ENCODE data around the gene EPN3. TPM values are rescaled to one million over a fixed set of nuclear protein-coding genes. Genes with fewer than 3 reads are reported as not detected.

The EPN3 gene
- total and polyA plus RNA-seq, 2 donors (not counting 1 experiment from before 2014, with no cell fraction given): not detected

DNA sequence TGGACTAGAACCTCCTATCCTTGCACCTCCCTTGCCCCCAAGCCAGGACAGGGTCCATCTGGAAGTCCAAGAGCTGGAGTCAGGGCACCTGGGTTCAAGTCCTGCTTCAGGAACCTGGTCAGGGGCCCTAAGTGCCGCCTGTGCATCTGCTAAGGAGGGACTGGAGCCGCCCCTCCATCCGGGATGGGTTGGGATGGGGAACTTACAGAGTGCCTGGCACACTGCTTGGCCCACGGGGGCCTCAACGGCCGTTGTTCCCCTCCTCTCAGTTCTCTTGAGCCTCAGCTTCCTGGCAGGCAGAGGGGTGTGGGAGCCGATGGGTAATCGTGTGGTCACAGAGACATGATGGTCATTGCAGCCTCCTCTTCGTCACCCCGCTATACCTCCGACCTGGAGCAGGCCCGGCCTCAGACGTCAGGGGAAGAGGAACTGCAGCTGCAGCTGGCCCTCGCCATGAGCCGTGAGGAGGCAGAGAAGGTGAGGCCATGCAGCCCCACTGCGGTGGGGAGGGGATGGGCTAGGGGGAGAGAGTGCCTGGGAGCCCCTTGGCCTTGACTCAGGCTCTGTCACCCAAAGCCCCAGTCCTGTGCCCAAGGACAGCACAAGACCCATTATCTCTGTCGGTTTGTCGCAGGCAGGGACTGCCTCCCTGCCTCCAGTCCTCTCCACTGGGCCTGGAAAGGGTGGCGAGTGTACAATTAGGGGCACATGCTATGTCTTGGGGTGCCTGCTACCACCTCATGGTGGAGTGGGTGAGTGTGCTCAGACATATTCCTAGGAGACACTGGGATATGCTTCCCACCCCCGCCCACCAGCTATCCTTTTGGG, 5.4 kb downstream of the EPN3 start:
- no peak overlapping the region for H2AFZ ChIP-seq (ENCODE audit: insufficient read depth, low read depth, low read length, poor library complexity, severe bottlenecking)

More for the DNA sequence above, 5.4 kb downstream of the EPN3 start:
- no peak overlapping the region for H3K27ac ChIP-seq (ENCODE audit: low read length in 2 of 2)
- DNase-seq (no peak), ATAC-seq (ENCODE audit: low read depth) (no peak)
- ChIA-PET CTCF (no interaction called here), POLR2A (interaction anchor here (0.7 kb wide), 1 partner anchor 31 kb away, joined by 3 read pairs; no protein-coding TSS in a partner anchor)
- H3K9me3 ChIP-seq (ENCODE audit: control extremely low read depth in 1 of 3, control insufficient read depth in 2 of 3, insufficient read depth in 1 of 3, low read length in 2 of 3): no peaks in the 10 kb centered on the region
- H3K4me1 Mint-ChIP-seq: peaks cover 14% of the 10 kb centered on the region
- peaks cover 16 to 23% of the 10 kb centered on the region in 2 donors for H3K4me1 ChIP-seq (ENCODE audit: control insufficient read depth in 2 of 2, insufficient read depth in 2 of 2, low read length in 2 of 2)
- no peaks in the 10 kb centered on the region for H3K9me3 Mint-ChIP-seq (ENCODE audit: insufficient read depth)
- no peak overlapping the region for H3K27ac Mint-ChIP-seq
- H3K27me3 ChIP-seq (replicated peaks in 1 of 4; ENCODE audit: control extremely low read depth in 1 of 4, control insufficient read depth in 3 of 4, insufficient read depth in 4 of 4, low read length in 3 of 4): peaks cover 0 to 25% (median 8%) of the 10 kb centered on the region in 4 experiments
- H4K20me1 ChIP-seq (ENCODE audit: control insufficient read depth, insufficient read depth, low read length, poor library complexity, severe bottlenecking): no peaks in the 10 kb centered on the region
- no peak overlapping the region for H3K4me3 Mint-ChIP-seq
- intact Hi-C loops (cut with micrococcal nuclease): no loop called here
- H3K4me2 ChIP-seq (replicated peaks; ENCODE audit: low read depth, low read length, poor library complexity, severe bottlenecking): no peak overlapping the region
- H3K36me3 ChIP-seq (replicated peaks in 1 of 2; ENCODE audit: control extremely low read depth in 1 of 2, control insufficient read depth in 1 of 2, extremely low read depth in 1 of 2, insufficient read depth in 2 of 2, low read length in 1 of 2): no peaks in the 10 kb centered on the region
- H3K27me3 Mint-ChIP-seq: peaks cover 35% of the 10 kb centered on the region
- H3K4me3 ChIP-seq (ENCODE audit: control extremely low read depth in 1 of 5, extremely low read depth in 1 of 5, insufficient read depth in 1 of 5, low read depth in 2 of 5, low read length in 4 of 5): no peak overlapping the region
- no peak for TF ChIP-seq EZH2 (IDR thresholded peaks at IDR 0.05; ENCODE audit: borderline replicate concordance, insufficient read depth, low read depth, low read length, poor library complexity, severe bottlenecking)
- TF ChIP-seq, protein P1, sequence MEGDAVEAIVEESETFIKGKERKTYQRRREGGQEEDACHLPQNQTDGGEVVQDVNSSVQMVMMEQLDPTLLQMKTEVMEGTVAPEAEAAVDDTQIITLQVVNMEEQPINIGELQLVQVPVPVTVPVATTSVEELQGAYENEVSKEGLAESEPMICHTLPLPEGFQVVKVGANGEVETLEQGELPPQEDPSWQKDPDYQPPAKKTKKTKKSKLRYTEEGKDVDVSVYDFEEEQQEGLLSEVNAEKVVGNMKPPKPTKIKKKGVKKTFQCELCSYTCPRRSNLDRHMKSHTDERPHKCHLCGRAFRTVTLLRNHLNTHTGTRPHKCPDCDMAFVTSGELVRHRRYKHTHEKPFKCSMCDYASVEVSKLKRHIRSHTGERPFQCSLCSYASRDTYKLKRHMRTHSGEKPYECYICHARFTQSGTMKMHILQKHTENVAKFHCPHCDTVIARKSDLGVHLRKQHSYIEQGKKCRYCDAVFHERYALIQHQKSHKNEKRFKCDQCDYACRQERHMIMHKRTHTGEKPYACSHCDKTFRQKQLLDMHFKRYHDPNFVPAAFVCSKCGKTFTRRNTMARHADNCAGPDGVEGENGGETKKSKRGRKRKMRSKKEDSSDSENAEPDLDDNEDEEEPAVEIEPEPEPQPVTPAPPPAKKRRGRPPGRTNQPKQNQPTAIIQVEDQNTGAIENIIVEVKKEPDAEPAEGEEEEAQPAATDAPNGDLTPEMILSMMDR (IDR thresholded peaks at IDR 0.05): no peak
- H3K9ac ChIP-seq (ENCODE audit: low read length): no peak overlapping the region
- WGBS (ENCODE audit: insufficient coverage): 89% methylated on average over 17 of the region's 20 CpGs
- H3K79me2 ChIP-seq (ENCODE audit: control insufficient read depth, insufficient read depth, low read length): no peaks in the 10 kb centered on the region

Data from B cell (primary cell).